ENCODE data around the gene CD22. TPM values are rescaled to one million over a fixed set of nuclear protein-coding genes. Genes with fewer than 3 reads are reported as not detected.

Gene CD22
- total and polyA plus RNA-seq, 7 donors = 0.11 to 3.2 (median 0.32) TPM

DNA sequence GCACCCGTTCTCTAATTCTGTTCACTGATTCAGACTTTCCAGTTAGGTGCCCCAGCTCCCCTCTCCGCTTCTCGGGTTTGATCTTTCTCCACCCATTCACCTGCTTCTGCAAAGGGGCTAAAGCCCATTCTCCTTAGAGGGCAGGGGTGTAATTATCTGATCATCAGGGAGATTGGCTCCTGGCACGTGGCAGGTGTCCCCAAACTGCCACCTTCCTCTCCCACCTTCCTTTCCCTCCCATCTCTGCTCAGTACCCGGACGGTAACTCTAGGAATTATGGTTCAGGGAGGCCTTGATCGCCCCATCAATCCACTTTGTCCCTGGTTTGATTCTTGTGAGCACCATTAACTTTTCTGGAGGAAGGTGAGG lies 18.9 kb downstream of the CD22 start:
- Histone ChIP-seq H3K36me3 (ENCODE audit: insufficient read depth in 1 of 2, low read depth in 1 of 2) (no peaks in the 10 kb centered on the region), H3K4me1 (no peaks in the 10 kb centered on the region), H3K9me3 (no peaks in the 10 kb centered on the region), H3K27me3 (ENCODE audit: insufficient read depth in 3 of 3, low read length in 2 of 3) (peaks cover 0 to 45% (median 4%) of the 10 kb centered on the region in 3 donors), H3K27ac (no peak overlapping the region), H3K4me3 (no peak overlapping the region)
- DNase-seq = no peak
- no peak for ATAC-seq
- TF ChIP-seq, protein P1, sequence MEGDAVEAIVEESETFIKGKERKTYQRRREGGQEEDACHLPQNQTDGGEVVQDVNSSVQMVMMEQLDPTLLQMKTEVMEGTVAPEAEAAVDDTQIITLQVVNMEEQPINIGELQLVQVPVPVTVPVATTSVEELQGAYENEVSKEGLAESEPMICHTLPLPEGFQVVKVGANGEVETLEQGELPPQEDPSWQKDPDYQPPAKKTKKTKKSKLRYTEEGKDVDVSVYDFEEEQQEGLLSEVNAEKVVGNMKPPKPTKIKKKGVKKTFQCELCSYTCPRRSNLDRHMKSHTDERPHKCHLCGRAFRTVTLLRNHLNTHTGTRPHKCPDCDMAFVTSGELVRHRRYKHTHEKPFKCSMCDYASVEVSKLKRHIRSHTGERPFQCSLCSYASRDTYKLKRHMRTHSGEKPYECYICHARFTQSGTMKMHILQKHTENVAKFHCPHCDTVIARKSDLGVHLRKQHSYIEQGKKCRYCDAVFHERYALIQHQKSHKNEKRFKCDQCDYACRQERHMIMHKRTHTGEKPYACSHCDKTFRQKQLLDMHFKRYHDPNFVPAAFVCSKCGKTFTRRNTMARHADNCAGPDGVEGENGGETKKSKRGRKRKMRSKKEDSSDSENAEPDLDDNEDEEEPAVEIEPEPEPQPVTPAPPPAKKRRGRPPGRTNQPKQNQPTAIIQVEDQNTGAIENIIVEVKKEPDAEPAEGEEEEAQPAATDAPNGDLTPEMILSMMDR (IDR thresholded peaks at IDR 0.05) = no peak
- intact Hi-C loops (cut with DNase I) = no loop called here
- WGBS, 3 donors = 68 to 75% (median 73%) methylated on average over 7 of the region's 7 CpGs

DNA sequence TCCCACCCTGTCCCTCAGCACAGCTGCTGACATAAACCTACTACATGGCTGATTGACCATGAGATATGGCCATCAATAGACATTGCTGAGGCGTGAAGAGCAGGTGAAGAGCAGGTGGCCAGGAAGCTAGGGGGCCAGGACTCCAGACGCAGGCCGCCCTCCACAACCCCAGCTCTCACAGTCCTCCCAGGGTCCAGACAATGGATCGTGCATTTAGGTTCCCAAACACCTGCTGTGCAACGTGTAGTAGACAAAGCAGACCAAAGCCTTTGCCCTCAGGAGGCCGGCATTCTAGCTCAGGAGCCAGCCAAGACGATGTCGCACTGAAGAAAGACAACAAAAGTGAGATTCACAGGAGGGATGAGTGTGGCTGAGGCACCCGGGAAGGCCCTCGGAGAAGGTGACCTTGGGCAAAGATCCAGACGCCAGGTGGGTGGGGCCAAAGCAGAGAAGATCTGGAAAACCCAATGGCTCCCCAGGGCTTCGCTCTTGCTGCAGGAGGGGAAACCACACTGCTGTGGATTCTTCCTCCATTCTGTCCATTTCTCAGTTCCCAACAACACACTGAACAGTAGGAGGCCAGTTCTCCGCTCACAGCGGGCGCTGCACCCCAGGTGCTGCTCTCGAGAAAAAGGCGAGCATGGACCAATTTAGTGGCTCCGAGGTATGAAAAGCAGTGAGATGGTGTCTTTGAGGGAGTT lies 20.1 kb downstream of the CD22 start:
- Histone ChIP-seq H3K9me3 (no peaks in the 10 kb centered on the region), H3K4me1 (no peaks in the 10 kb centered on the region), H3K27me3 (ENCODE audit: insufficient read depth in 3 of 3, low read length in 2 of 3) (peaks cover 0 to 43% (median 4%) of the 10 kb centered on the region in 3 donors), H3K27ac (no peak overlapping the region), H3K4me3 (no peak overlapping the region), H3K36me3 (ENCODE audit: insufficient read depth in 1 of 2, low read depth in 1 of 2) (no peaks in the 10 kb centered on the region)
- intact Hi-C loops (cut with DNase I) = no loop called here
- ATAC-seq = no peak
- DNase-seq = no peak
- TF ChIP-seq, protein P1 (IDR thresholded peaks at IDR 0.05) = no peak
- 63 to 73% (median 66%) methylated on average over 18 of the region's 18 CpGs for WGBS, 3 donors

DNA sequence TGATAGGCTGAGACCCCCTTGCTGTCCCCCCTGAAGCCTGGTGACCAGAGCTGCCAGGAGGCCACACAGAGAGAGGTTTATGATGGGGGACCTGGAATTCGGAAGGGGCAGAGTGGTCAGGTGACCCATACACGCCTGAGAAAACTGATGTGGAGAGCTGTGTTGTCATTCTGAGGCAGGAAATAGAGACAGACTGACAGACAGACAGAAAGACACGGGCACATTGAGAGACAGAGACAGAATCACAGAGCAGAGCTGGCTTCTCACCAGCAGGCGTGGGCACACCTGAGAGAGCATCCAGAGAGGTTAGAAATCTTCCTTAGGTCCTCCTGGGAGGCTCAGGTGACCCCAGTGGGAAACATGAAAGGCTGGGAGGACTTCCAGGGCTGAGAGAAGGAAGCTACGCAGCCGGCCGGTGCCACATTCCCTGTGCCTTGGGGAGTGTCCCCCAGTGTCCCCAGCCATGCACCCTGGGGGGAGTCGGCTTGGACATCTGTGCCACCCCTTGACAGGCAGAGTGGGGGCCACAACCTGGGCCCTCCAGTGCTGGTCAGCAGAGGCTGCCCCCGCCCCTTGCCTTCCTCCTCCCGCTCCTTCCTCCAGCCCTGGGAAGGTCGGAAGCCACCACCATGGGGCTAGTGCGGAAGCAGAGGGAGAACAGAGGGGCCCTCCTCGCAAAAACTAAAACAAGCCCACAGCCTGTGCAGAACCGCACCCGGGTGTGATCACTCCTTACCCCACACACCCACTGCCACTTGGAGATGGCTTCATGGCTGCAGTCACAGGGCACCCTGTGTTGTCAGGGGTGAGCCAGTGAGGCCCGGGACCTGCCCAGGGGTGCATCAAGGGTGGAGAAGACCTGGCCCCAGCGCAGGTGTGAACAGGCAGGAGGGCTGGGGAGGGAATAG lies 20.9 kb downstream of the CD22 start:
- 63 to 74% (median 66%) methylated on average over 15 to 17 of the region's 17 CpGs for WGBS, 3 donors
- Histone ChIP-seq H3K4me1 (no peaks in the 10 kb centered on the region), H3K9me3 (no peaks in the 10 kb centered on the region), H3K36me3 (ENCODE audit: insufficient read depth in 1 of 2, low read depth in 1 of 2) (no peaks in the 10 kb centered on the region), H3K4me3 (no peak overlapping the region), H3K27ac (no peak overlapping the region), H3K27me3 (ENCODE audit: insufficient read depth in 3 of 3, low read length in 2 of 3) (peaks cover 0 to 44% (median 4%) of the 10 kb centered on the region in 3 donors)
- TF ChIP-seq, protein P1 (IDR thresholded peaks at IDR 0.05) = no peak
- intact Hi-C loops (cut with DNase I) = loop anchor here (10.0 kb wide), 2 partner anchors 115 to 145 kb away; partner anchors contain the start of gene KRTDAP (in 1 of the 2)
- DNase-seq = no peak
- no peak for ATAC-seq

DNA sequence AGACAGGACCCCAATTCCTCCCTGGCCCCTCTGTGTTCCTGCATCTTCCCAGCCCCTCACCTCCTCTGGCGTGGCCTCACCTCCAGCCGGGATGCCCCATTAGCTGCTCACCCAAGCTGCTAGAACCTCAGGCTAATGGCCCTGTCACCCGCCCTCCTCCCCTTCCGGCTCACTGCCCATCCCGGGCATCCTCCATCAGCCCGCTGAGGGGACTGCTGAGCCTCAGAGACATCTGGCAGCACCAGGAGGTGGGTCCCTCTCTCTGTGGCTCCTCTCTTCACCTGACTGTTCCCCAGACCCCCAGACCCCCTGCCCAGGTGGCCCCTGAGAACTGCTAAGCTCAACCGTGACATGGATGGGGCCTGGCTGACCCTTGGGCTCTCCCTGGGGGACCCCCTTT lies 21.6 kb downstream of the CD22 start:
- Histone ChIP-seq H3K27me3 (ENCODE audit: insufficient read depth in 3 of 3, low read length in 2 of 3) (peaks cover 0 to 51% (median 6%) of the 10 kb centered on the region in 3 donors), H3K4me1 (no peaks in the 10 kb centered on the region), H3K4me3 (no peak overlapping the region), H3K36me3 (ENCODE audit: insufficient read depth in 1 of 2, low read depth in 1 of 2) (no peaks in the 10 kb centered on the region), H3K9me3 (no peaks in the 10 kb centered on the region), H3K27ac (no peak overlapping the region)
- no peak for DNase-seq
- ATAC-seq = no peak
- intact Hi-C loops (cut with DNase I) = loop anchor here (10.0 kb wide), 2 partner anchors 114 to 144 kb away; partner anchors contain the start of gene KRTDAP (in 1 of the 2)
- TF ChIP-seq, protein P1 (IDR thresholded peaks at IDR 0.05) = no peak
- WGBS, 3 donors = 58 to 80% (median 64%) methylated on average over 7 of the region's 7 CpGs

All from psoas muscle (tissue), 8 donors.